ENCODE measurements around the gene STXBP6. TPM values are rescaled to one million over a fixed set of nuclear protein-coding genes. Genes with fewer than 3 reads are reported as not detected.
A peak's percentile ranks its signal among the peaks of the same experiment; 100 is the strongest.

STXBP6 gene
- total RNA-seq = 29.4 TPM
- long read RNA-seq, full-length matches to known transcripts = 40 of 69 reads
- long read RNA-seq, partial matches to known transcripts = 9 of 69 reads
- long read RNA-seq, other reads (novel, unspliced or antisense) = 20 of 69 reads

GRCh38 chr14:25049568-25050268 lies at the start of gene STXBP6:
Gene STXBP6, minus strand, starts transcription at chr14:25050147. Its CDS starts 75,329 bp downstream, at chr14:24974818.
- intact Hi-C loops (cut with DNase I) = loop anchor here (10.0 kb wide), 1 partner anchor 245 kb away; no protein-coding TSS in a partner anchor
- Histone ChIP-seq H3K27me3 (ENCODE audit: low read depth) (peaks cover 41% of the 10 kb centered on the region), H3K4me1 (peaks cover 32% of the 10 kb centered on the region), H3K36me3 (no peaks in the 10 kb centered on the region), H3K9me3 (no peaks in the 10 kb centered on the region), H3K4me3 (peak within 1 kb of the TSS; percentile 71), H3K27ac (peak within 1 kb of the TSS; percentile 77)
- DNase-seq = peak; percentile 65
- peak; percentile 89 to 94 for ATAC-seq
- TF ChIP-seq, protein P1, sequence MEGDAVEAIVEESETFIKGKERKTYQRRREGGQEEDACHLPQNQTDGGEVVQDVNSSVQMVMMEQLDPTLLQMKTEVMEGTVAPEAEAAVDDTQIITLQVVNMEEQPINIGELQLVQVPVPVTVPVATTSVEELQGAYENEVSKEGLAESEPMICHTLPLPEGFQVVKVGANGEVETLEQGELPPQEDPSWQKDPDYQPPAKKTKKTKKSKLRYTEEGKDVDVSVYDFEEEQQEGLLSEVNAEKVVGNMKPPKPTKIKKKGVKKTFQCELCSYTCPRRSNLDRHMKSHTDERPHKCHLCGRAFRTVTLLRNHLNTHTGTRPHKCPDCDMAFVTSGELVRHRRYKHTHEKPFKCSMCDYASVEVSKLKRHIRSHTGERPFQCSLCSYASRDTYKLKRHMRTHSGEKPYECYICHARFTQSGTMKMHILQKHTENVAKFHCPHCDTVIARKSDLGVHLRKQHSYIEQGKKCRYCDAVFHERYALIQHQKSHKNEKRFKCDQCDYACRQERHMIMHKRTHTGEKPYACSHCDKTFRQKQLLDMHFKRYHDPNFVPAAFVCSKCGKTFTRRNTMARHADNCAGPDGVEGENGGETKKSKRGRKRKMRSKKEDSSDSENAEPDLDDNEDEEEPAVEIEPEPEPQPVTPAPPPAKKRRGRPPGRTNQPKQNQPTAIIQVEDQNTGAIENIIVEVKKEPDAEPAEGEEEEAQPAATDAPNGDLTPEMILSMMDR (IDR thresholded peaks at IDR 0.05) = no peak

- Histone ChIP-seq H3K27ac (no peak overlapping the region), H3K27me3 (ENCODE audit: low read depth) (no peaks in the 10 kb centered on the region), H3K4me1 (no peaks in the 10 kb centered on the region), H3K36me3 (no peaks in the 10 kb centered on the region), H3K4me3 (no peak overlapping the region), H3K9me3 (no peaks in the 10 kb centered on the region)
- intact Hi-C loops (cut with DNase I) = no loop called here
- no peak for DNase-seq
- ATAC-seq = no peak
- TF ChIP-seq, protein P1 (IDR thresholded peaks at IDR 0.05) = no peak
Measured at GRCh38 chr14:25097120-25097519, 47.2 kb upstream of the STXBP6 start.

DNA sequence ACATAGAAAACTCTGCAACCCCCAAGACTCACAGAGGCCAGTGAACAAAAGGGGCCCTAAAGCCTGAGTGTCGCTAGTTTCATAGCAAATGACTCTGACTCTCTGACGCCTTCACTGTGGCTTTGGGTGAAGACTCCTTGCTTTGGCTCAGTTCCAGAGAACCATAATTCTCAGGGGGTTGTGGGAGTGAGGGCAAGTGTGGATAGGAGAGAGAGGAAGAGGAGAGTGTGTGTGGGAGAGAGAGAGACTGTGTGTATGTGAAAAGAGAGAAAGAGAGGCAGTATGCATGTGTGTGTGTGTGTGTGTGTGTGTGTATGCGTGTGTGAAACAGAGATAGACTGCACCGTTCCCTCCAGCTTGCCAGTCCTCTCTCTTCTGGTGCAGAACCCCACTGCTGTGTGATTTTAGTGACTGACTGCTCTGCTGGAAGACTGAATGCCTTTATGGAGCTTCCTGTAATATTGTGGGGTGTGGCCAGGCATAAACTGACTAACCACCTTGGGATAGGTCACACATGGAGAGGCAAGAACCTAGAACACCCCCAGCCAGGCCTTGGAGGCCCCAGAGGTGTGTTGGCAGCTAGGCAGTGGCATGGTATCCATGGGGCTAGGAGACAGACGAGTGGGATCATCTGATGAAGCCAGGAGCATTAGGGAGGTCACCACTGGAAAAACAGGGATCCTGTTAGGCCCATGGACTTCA lies 45.9 kb upstream of the STXBP6 start:
- Histone ChIP-seq H3K27me3 (ENCODE audit: low read depth) (no peaks in the 10 kb centered on the region), H3K4me1 (no peaks in the 10 kb centered on the region), H3K4me3 (no peak overlapping the region), H3K9me3 (no peaks in the 10 kb centered on the region), H3K36me3 (no peaks in the 10 kb centered on the region), H3K27ac (no peak overlapping the region)
- no peak for DNase-seq
- no peak for ATAC-seq
- intact Hi-C loops (cut with DNase I) = no loop called here
- TF ChIP-seq, protein P1 (IDR thresholded peaks at IDR 0.05) = no peak

DNA sequence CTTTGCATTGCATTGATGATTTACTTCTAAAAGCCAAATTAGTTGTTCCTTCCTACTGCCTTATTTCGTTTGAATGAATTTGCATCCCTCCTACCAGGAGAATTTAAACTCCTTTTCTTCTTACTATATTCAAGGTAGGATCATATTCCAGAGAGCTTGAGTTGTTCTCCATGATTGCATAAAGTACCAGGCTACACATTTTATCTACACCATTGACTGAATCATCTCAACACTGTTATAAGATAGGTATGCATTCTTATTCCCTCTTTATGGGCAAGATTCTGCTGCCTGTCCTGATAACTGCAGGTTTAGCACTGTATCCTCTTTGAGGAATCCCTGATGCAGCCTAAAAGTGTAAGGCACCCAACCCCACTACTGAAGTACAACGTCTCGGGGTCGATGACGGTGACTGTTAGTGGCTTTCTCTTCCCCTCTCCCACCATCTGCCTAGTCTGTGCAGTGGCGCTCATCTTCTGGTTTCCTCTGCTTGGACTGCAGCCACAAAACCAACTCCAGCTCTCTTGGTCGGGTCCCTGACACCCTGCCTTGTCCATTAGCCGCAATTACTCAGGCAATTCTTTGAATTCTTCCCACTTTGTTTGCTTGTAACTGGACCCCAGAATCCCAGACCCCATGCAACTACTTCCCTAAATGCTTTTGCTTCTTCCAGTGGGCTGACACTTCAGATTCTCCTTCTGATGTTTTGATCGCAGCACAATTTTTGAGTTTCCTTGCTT lies 44.4 kb upstream of the STXBP6 start:
- TF ChIP-seq, protein P1 (IDR thresholded peaks at IDR 0.05) = no peak
- H3K36me3 ChIP-seq = no peaks in the 10 kb centered on the region
- no peaks in the 10 kb centered on the region for H3K9me3 ChIP-seq
- no peak overlapping the region for H3K4me3 ChIP-seq
- H3K4me1 ChIP-seq = no peaks in the 10 kb centered on the region
- DNase-seq (no peak), ATAC-seq (no peak)
- intact Hi-C loops (cut with DNase I) = no loop called here
- no peak overlapping the region for H3K27ac ChIP-seq
- no peaks in the 10 kb centered on the region for H3K27me3 ChIP-seq (ENCODE audit: low read depth)

DNA sequence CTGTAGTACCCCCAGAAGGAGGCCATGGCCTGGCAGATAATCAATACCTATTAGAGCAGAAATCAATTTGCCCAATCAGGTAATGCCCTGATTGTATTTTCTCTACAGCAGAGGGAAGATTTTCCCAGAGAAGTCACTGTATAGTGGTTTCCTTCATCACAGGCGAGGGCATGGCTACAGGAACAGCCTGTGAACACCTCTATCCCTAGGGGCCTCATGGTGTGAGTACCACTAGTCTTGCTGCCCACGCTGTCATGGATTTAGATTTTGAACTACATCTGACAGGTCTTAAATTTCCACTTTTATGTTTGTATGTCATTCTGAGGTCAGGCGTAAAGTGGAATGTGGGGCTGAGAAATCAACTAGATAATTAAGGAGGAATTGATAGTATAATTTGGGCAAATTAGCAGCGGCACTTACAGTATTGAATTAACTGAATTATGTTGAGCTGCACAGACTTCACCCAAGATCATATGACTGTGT lies 42.4 kb upstream of the STXBP6 start:
- H3K36me3 ChIP-seq = no peaks in the 10 kb centered on the region
- no peak overlapping the region for H3K27ac ChIP-seq
- intact Hi-C loops (cut with DNase I) = no loop called here
- no peaks in the 10 kb centered on the region for H3K9me3 ChIP-seq
- H3K27me3 ChIP-seq (ENCODE audit: low read depth) = no peaks in the 10 kb centered on the region
- H3K4me3 ChIP-seq = no peak overlapping the region
- no peak for DNase-seq
- TF ChIP-seq, protein P1 (IDR thresholded peaks at IDR 0.05) = no peak
- ATAC-seq = no peak
- no peaks in the 10 kb centered on the region for H3K4me1 ChIP-seq

All from lower lobe of right lung (tissue), 2 donors.